ENCODE results near the gene POLE4.

GRCh38 chr2:75003773-75004172 lies 45.3 kb downstream of the POLE4 start:
- no peak for TF ChIP-seq POLR2A (IDR thresholded peaks at IDR 0.05)
- TF ChIP-seq, protein P1, sequence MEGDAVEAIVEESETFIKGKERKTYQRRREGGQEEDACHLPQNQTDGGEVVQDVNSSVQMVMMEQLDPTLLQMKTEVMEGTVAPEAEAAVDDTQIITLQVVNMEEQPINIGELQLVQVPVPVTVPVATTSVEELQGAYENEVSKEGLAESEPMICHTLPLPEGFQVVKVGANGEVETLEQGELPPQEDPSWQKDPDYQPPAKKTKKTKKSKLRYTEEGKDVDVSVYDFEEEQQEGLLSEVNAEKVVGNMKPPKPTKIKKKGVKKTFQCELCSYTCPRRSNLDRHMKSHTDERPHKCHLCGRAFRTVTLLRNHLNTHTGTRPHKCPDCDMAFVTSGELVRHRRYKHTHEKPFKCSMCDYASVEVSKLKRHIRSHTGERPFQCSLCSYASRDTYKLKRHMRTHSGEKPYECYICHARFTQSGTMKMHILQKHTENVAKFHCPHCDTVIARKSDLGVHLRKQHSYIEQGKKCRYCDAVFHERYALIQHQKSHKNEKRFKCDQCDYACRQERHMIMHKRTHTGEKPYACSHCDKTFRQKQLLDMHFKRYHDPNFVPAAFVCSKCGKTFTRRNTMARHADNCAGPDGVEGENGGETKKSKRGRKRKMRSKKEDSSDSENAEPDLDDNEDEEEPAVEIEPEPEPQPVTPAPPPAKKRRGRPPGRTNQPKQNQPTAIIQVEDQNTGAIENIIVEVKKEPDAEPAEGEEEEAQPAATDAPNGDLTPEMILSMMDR (IDR thresholded peaks at IDR 0.05), result no peak
